ENCODE results near the gene PTAFR.

- no peak for TF ChIP-seq EZH2phosphoT487 (IDR thresholded peaks at IDR 0.05; ENCODE audit: low read length)
- TF ChIP-seq CTCF (IDR thresholded peaks at IDR 0.05; ENCODE audit: low read length): no peak
Observed at GRCh38 chr1:28159680-28160079, 16.8 kb downstream of the PTAFR start.
